Neural cell (in vitro differentiated cells): Measurements from ENCODE around the gene SNAP25. TPM values are rescaled to one million over a fixed set of nuclear protein-coding genes. Genes with fewer than 3 reads are reported as not detected.

ENCODE experiments used
- H2AFZ ChIP-seq: fragments of 200-600, 300-800 bp; sonication (generic), shearing (Covaris generic); 2 replicates; pipeline ENCODE4 v1.6.0; 2014; ENCODE audit warnings: low read depth, mild to moderate bottlenecking, antibody characterized with exemption, low read length, moderate library complexity
- H3F3A ChIP-seq: fragments of 200-600 bp; shearing (Covaris generic); 2 replicates; pipeline ENCODE4 v1.6.1; 2016; ENCODE audit warnings: mild to moderate bottlenecking, moderate library complexity, mixed read lengths, antibody characterized with exemption, low read length; ENCODE audit not compliant: insufficient read depth, poor library complexity, severe bottlenecking
- H3K27ac ChIP-seq: fragments of 200-600, 300-800 bp; sonication (generic), shearing (Covaris generic); 2 replicates; pipeline ENCODE4 v1.5.1; 2014; ENCODE audit warnings: mild to moderate bottlenecking, low read length, moderate library complexity
- H3K27me3 ChIP-seq: fragments of 300-800, 200-600 bp; sonication (generic), shearing (Covaris generic); 2 replicates; pipeline ENCODE4 v1.6.0; 2014; ENCODE audit warnings: mild to moderate bottlenecking, low read depth, low read length, moderate library complexity; ENCODE audit not compliant: insufficient read depth
- H3K36me3 ChIP-seq: fragments of 300-800, 200-600 bp; sonication (generic), shearing (Covaris generic); 2 replicates; pipeline ENCODE4 v1.5.1; 2014; ENCODE audit warnings: mild to moderate bottlenecking, antibody characterized with exemption, low read length, moderate library complexity; ENCODE audit not compliant: insufficient read depth
- H3K4me2 ChIP-seq: fragments of 300-800, 200-600 bp; sonication (generic), shearing (Covaris generic); 2 replicates; pipeline ENCODE4 v1.6.0; 2014; ENCODE audit warnings: mild to moderate bottlenecking, low read length
- H3K4me3 ChIP-seq: fragments of 300-800, 200-600 bp; sonication (generic), shearing (Covaris generic); 2 replicates; pipeline ENCODE4 v1.5.1; 2014; ENCODE audit warnings: mild to moderate bottlenecking, low read length, moderate library complexity
- H3K79me2 ChIP-seq: fragments of 200-600 bp; shearing (Covaris generic); replicated peaks from 2 replicates; pipeline ENCODE4 v1.6.0; 2014; ENCODE audit warnings: mild to moderate bottlenecking, low read length, moderate library complexity; ENCODE audit not compliant: insufficient read depth
- H3K9ac ChIP-seq: fragments of 300-800, 200-600 bp; sonication (generic), shearing (Covaris generic); 2 replicates; pipeline ENCODE4 v1.6.1; 2016; ENCODE audit warnings: mild to moderate bottlenecking, low read length, mixed read lengths
- H3K9me2 ChIP-seq: fragments of 200-600 bp; shearing (Covaris generic); 2 replicates; pipeline ENCODE4 v1.6.1; 2016; ENCODE audit warnings: mild to moderate bottlenecking, low read length, mixed read lengths; ENCODE audit not compliant: insufficient read depth
- H3K9me3 ChIP-seq: fragments of 200-600, 300-800 bp; sonication (generic), shearing (Covaris generic); 2 replicates; pipeline ENCODE4 v1.6.1; 2016; ENCODE audit warnings: mild to moderate bottlenecking, mixed run types, low read length, moderate library complexity, mixed read lengths
- H4K20me1 ChIP-seq: fragments of 200-600 bp; shearing (Covaris generic); 2 replicates; pipeline ENCODE4 v1.6.1; 2016; ENCODE audit warnings: mild to moderate bottlenecking, mixed run types; ENCODE audit not compliant: insufficient read depth
- EP300 ChIP-seq: fragments of 450-650 bp; conservative IDR thresholded peaks from 2 replicates; pipeline ENCODE4 v1.6.1; 2014; ENCODE audit warnings: antibody characterized with exemption, mild to moderate bottlenecking, moderate library complexity; ENCODE audit not compliant: poor library complexity, severe bottlenecking
- EZH2 ChIP-seq: fragments of 200-600, 300-800 bp; shearing (Covaris generic), sonication (generic); IDR thresholded peaks from 2 replicates; pipeline ENCODE4 v1.6.1; 2014; ENCODE audit warnings: antibody characterized with exemption, low read length, borderline replicate concordance, mild to moderate bottlenecking; ENCODE audit not compliant: insufficient read depth, poor library complexity, severe bottlenecking
- MXI1 ChIP-seq: fragments of 450-650 bp; conservative IDR thresholded peaks from 2 replicates; pipeline ENCODE4 v1.6.1; 2014; ENCODE audit warnings: antibody characterized with exemption, mild to moderate bottlenecking; ENCODE audit not compliant: poor library complexity, severe bottlenecking
- POLR2AphosphoS5 ChIP-seq: IDR thresholded peaks from 2 replicates; pipeline ENCODE4 v1.6.1; 2012
- RAD21 ChIP-seq: fragments of 450-650 bp; conservative IDR thresholded peaks from 2 replicates; pipeline ENCODE4 v1.6.1; 2014; ENCODE audit warnings: antibody characterized with exemption, mild to moderate bottlenecking, moderate library complexity
- SMC3 ChIP-seq: fragments of 450-650 bp; conservative IDR thresholded peaks from 2 replicates; pipeline ENCODE4 v1.6.1; 2014; ENCODE audit warnings: antibody characterized with exemption, mild to moderate bottlenecking, moderate library complexity; ENCODE audit not compliant: poor library complexity
- TAF1 ChIP-seq: IDR thresholded peaks from 2 replicates; pipeline ENCODE4 v1.6.1; 2012; ENCODE audit warnings: low read depth
- polyA plus RNA-seq: library from polyadenylated mRNA; depleted of rRNA; stranded (reverse); fragments of >200 nt; gene quantifications from 2 replicates; pipeline ENCODE4 v1.2.3, GENCODE V29; 2014
- TF ChIP-seq, protein P1 (sequence below): fragments of 450-650 bp; IDR thresholded peaks from 2 replicates; pipeline ENCODE4 v1.5.1; 2014; ENCODE audit warnings: antibody characterized with exemption, mild to moderate bottlenecking, moderate library complexity; ENCODE audit not compliant: poor library complexity, severe bottlenecking
- TF ChIP-seq, protein P2 (sequence below): IDR thresholded peaks from 2 replicates; pipeline ENCODE4 v1.6.1; 2012; ENCODE audit warnings: borderline replicate concordance

Gene SNAP25
- polyA plus RNA-seq, 1 donor from 2014 or later = 139 TPM

DNA sequence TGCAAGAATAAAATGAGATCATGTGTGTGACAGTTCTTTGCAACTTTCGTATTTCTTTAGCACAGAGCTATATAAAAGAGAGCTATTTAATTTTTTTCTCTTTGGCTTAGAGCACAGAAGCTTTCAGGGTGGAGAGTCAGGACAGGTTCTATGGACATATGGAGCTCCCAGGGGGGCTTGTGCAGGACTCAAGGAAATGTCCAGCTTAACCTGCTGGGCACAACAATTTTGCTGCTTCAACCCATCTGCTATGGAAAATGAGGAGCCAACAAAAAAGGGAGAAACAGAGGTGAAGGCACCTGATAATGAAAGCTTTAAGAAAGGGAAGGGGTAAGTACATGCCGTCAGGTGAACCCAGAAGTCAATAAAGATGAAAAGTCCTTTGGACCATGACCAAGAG is 5.1 kb upstream of the SNAP25 start:
- Histone ChIP-seq H3F3A (no peaks in the 10 kb centered on the region), H3K9me3 (no peaks in the 10 kb centered on the region), H3K4me3 (no peak overlapping the region), H3K9ac (no peak overlapping the region), H3K9me2 (no peaks in the 10 kb centered on the region), H3K79me2 (no peaks in the 10 kb centered on the region), H3K36me3 (no peaks in the 10 kb centered on the region), H2AFZ (no peak overlapping the region), H3K4me2 (no peak overlapping the region), H4K20me1 (no peaks in the 10 kb centered on the region), H3K27ac (no peak overlapping the region), H3K27me3 (peaks cover 17% of the 10 kb centered on the region)
- TF ChIP-seq EP300 (no peak), MXI1 (no peak)

DNA sequence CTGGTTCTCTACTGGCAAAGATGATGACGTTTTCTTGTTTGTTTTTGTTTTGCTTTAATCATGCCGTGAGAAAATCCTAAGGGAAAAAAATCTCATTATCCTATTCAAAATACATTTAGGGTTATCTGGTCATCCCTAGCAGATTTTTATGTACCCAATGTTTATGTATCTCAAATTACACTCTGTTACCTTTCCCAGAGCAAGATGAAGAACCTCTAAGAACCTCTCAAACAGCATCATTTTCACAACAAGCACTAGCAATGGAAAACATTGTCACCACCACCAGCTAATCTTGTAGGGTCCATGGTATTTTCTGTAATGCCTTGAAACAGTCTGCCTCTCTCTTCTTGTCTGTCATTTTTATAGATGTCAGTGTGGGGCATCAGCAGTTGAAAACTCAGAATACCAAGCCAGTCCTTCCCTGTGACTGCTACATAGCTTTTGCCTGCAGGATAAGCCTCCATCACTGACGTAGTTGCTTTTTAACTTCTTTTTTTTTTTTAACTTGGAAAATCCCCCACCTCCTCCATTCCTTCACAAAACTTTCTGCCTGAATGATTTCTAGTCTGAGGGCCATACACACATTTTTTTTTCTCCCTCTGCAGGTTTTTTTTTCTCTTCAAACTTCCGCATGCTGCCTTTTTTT is 2.4 kb upstream of the SNAP25 start:
- H3K4me2 ChIP-seq = no peak overlapping the region

DNA sequence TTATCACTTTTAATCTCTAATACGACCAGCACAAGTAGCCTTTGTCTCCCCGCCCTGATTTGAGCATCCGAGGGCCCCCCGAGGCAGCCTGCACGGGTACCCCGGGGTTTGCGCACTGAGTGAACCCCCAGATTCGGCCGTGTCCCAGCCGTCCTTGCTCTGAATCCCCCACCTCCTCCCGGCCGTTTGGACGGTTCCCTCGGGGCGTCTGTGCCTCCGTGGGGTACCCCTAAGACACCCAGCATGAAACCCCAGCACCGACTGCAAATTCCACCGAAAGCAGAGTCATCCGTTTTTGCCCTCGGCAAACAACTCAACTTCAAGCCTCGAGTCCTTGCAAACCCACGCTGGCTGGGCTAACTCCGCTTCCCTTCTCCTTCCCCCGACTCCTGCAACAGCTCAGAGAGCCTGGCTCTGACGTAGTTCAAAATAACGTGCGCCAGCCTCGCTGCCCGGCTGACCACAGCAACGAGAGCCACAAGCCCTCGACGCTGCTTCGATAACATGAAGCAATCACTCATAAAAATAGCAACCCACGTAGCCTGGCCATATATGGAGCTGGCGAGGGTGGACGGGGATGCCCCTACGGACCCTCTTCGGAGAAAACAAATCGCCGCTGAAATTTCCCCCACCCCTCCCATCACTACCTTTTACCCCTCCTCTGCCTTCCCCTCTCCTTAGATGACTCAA is 764 bp upstream of the SNAP25 start:
- peak overlapping the region; percentile 30 for H2AFZ ChIP-seq
- TF ChIP-seq TAF1 = no peak
- TF ChIP-seq, protein P1, sequence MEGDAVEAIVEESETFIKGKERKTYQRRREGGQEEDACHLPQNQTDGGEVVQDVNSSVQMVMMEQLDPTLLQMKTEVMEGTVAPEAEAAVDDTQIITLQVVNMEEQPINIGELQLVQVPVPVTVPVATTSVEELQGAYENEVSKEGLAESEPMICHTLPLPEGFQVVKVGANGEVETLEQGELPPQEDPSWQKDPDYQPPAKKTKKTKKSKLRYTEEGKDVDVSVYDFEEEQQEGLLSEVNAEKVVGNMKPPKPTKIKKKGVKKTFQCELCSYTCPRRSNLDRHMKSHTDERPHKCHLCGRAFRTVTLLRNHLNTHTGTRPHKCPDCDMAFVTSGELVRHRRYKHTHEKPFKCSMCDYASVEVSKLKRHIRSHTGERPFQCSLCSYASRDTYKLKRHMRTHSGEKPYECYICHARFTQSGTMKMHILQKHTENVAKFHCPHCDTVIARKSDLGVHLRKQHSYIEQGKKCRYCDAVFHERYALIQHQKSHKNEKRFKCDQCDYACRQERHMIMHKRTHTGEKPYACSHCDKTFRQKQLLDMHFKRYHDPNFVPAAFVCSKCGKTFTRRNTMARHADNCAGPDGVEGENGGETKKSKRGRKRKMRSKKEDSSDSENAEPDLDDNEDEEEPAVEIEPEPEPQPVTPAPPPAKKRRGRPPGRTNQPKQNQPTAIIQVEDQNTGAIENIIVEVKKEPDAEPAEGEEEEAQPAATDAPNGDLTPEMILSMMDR = no peak
- TF ChIP-seq, protein P2, sequence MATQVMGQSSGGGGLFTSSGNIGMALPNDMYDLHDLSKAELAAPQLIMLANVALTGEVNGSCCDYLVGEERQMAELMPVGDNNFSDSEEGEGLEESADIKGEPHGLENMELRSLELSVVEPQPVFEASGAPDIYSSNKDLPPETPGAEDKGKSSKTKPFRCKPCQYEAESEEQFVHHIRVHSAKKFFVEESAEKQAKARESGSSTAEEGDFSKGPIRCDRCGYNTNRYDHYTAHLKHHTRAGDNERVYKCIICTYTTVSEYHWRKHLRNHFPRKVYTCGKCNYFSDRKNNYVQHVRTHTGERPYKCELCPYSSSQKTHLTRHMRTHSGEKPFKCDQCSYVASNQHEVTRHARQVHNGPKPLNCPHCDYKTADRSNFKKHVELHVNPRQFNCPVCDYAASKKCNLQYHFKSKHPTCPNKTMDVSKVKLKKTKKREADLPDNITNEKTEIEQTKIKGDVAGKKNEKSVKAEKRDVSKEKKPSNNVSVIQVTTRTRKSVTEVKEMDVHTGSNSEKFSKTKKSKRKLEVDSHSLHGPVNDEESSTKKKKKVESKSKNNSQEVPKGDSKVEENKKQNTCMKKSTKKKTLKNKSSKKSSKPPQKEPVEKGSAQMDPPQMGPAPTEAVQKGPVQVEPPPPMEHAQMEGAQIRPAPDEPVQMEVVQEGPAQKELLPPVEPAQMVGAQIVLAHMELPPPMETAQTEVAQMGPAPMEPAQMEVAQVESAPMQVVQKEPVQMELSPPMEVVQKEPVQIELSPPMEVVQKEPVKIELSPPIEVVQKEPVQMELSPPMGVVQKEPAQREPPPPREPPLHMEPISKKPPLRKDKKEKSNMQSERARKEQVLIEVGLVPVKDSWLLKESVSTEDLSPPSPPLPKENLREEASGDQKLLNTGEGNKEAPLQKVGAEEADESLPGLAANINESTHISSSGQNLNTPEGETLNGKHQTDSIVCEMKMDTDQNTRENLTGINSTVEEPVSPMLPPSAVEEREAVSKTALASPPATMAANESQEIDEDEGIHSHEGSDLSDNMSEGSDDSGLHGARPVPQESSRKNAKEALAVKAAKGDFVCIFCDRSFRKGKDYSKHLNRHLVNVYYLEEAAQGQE = peak; percentile 16
- TF ChIP-seq EZH2 = no peak
- TF ChIP-seq POLR2AphosphoS5 = peak; percentile 78
- TF ChIP-seq EP300 = peak; percentile 45
- TF ChIP-seq RAD21 = no peak
- TF ChIP-seq SMC3 = peak; percentile 16
- TF ChIP-seq MXI1 = peak; percentile 38
- H3K4me3 ChIP-seq = peak overlapping the region; percentile 88
- no peaks in the 10 kb centered on the region for H4K20me1 ChIP-seq
- no peaks in the 10 kb centered on the region for H3K36me3 ChIP-seq
- H3F3A ChIP-seq = peaks cover 3% of the 10 kb centered on the region
- no peaks in the 10 kb centered on the region for H3K9me2 ChIP-seq
- H3K27me3 ChIP-seq = peaks cover 17% of the 10 kb centered on the region
- no peaks in the 10 kb centered on the region for H3K9me3 ChIP-seq
- peak overlapping the region; percentile 76 for H3K27ac ChIP-seq
- peaks cover 22% of the 10 kb centered on the region for H3K79me2 ChIP-seq
- peak overlapping the region; percentile 74 for H3K9ac ChIP-seq
- H3K4me2 ChIP-seq = peak overlapping the region; percentile 81

More for the DNA sequence above, 2.4 kb upstream of the SNAP25 start:
- Histone ChIP-seq H3K79me2 (peaks cover 9% of the 10 kb centered on the region), H3K27ac (no peak overlapping the region), H3K9ac (no peak overlapping the region), H3K9me2 (no peaks in the 10 kb centered on the region), H3K9me3 (no peaks in the 10 kb centered on the region), H3F3A (peaks cover 3% of the 10 kb centered on the region), H4K20me1 (no peaks in the 10 kb centered on the region), H3K27me3 (peaks cover 17% of the 10 kb centered on the region), H3K4me3 (no peak overlapping the region), H3K36me3 (no peaks in the 10 kb centered on the region), H2AFZ (no peak overlapping the region)
- no peak for TF ChIP-seq EZH2
- TF ChIP-seq TAF1 = no peak
